Neural cell (in vitro differentiated cells): ENCODE results near the gene CENPE. TPM values are rescaled to one million over a fixed set of nuclear protein-coding genes. Genes with fewer than 3 reads are reported as not detected.

ENCODE experiments used
- H2AFZ ChIP-seq: fragments of 200-600, 300-800 bp; sonication (generic), shearing (Covaris generic); 2 replicates; pipeline ENCODE4 v1.6.0; 2014; ENCODE audit warnings: low read depth, mild to moderate bottlenecking, antibody characterized with exemption, low read length, moderate library complexity
- H3F3A ChIP-seq: fragments of 200-600 bp; shearing (Covaris generic); 2 replicates; pipeline ENCODE4 v1.6.1; 2016; ENCODE audit warnings: mild to moderate bottlenecking, moderate library complexity, mixed read lengths, antibody characterized with exemption, low read length; ENCODE audit not compliant: insufficient read depth, poor library complexity, severe bottlenecking
- H3K27ac ChIP-seq: fragments of 200-600, 300-800 bp; sonication (generic), shearing (Covaris generic); 2 replicates; pipeline ENCODE4 v1.5.1; 2014; ENCODE audit warnings: mild to moderate bottlenecking, low read length, moderate library complexity
- H3K27me3 ChIP-seq: fragments of 300-800, 200-600 bp; sonication (generic), shearing (Covaris generic); 2 replicates; pipeline ENCODE4 v1.6.0; 2014; ENCODE audit warnings: mild to moderate bottlenecking, low read depth, low read length, moderate library complexity; ENCODE audit not compliant: insufficient read depth
- H3K36me3 ChIP-seq: fragments of 300-800, 200-600 bp; sonication (generic), shearing (Covaris generic); 2 replicates; pipeline ENCODE4 v1.5.1; 2014; ENCODE audit warnings: mild to moderate bottlenecking, antibody characterized with exemption, low read length, moderate library complexity; ENCODE audit not compliant: insufficient read depth
- H3K4me2 ChIP-seq: fragments of 300-800, 200-600 bp; sonication (generic), shearing (Covaris generic); 2 replicates; pipeline ENCODE4 v1.6.0; 2014; ENCODE audit warnings: mild to moderate bottlenecking, low read length
- H3K4me3 ChIP-seq: fragments of 300-800, 200-600 bp; sonication (generic), shearing (Covaris generic); 2 replicates; pipeline ENCODE4 v1.5.1; 2014; ENCODE audit warnings: mild to moderate bottlenecking, low read length, moderate library complexity
- H3K79me2 ChIP-seq: fragments of 200-600 bp; shearing (Covaris generic); replicated peaks from 2 replicates; pipeline ENCODE4 v1.6.0; 2014; ENCODE audit warnings: mild to moderate bottlenecking, low read length, moderate library complexity; ENCODE audit not compliant: insufficient read depth
- H3K9ac ChIP-seq: fragments of 300-800, 200-600 bp; sonication (generic), shearing (Covaris generic); 2 replicates; pipeline ENCODE4 v1.6.1; 2016; ENCODE audit warnings: mild to moderate bottlenecking, low read length, mixed read lengths
- H3K9me2 ChIP-seq: fragments of 200-600 bp; shearing (Covaris generic); 2 replicates; pipeline ENCODE4 v1.6.1; 2016; ENCODE audit warnings: mild to moderate bottlenecking, low read length, mixed read lengths; ENCODE audit not compliant: insufficient read depth
- H3K9me3 ChIP-seq: fragments of 200-600, 300-800 bp; sonication (generic), shearing (Covaris generic); 2 replicates; pipeline ENCODE4 v1.6.1; 2016; ENCODE audit warnings: mild to moderate bottlenecking, mixed run types, low read length, moderate library complexity, mixed read lengths
- H4K20me1 ChIP-seq: fragments of 200-600 bp; shearing (Covaris generic); 2 replicates; pipeline ENCODE4 v1.6.1; 2016; ENCODE audit warnings: mild to moderate bottlenecking, mixed run types; ENCODE audit not compliant: insufficient read depth
- CTCF ChIP-seq: fragments of 450-650 bp; IDR thresholded peaks from 2 replicates; pipeline ENCODE4 v1.5.1; 2014; ENCODE audit warnings: antibody characterized with exemption, mild to moderate bottlenecking, moderate library complexity; ENCODE audit not compliant: poor library complexity, severe bottlenecking
- EP300 ChIP-seq: fragments of 450-650 bp; conservative IDR thresholded peaks from 2 replicates; pipeline ENCODE4 v1.6.1; 2014; ENCODE audit warnings: antibody characterized with exemption, mild to moderate bottlenecking, moderate library complexity; ENCODE audit not compliant: poor library complexity, severe bottlenecking
- EZH2 ChIP-seq: fragments of 200-600, 300-800 bp; shearing (Covaris generic), sonication (generic); IDR thresholded peaks from 2 replicates; pipeline ENCODE4 v1.6.1; 2014; ENCODE audit warnings: antibody characterized with exemption, low read length, borderline replicate concordance, mild to moderate bottlenecking; ENCODE audit not compliant: insufficient read depth, poor library complexity, severe bottlenecking
- MXI1 ChIP-seq: fragments of 450-650 bp; conservative IDR thresholded peaks from 2 replicates; pipeline ENCODE4 v1.6.1; 2014; ENCODE audit warnings: antibody characterized with exemption, mild to moderate bottlenecking; ENCODE audit not compliant: poor library complexity, severe bottlenecking
- POLR2AphosphoS5 ChIP-seq: IDR thresholded peaks from 2 replicates; pipeline ENCODE4 v1.6.1; 2012
- RAD21 ChIP-seq: fragments of 450-650 bp; conservative IDR thresholded peaks from 2 replicates; pipeline ENCODE4 v1.6.1; 2014; ENCODE audit warnings: antibody characterized with exemption, mild to moderate bottlenecking, moderate library complexity
- REST ChIP-seq: IDR thresholded peaks from 2 replicates; pipeline ENCODE4 v1.6.1; 2012; ENCODE audit warnings: borderline replicate concordance
- SMC3 ChIP-seq: fragments of 450-650 bp; conservative IDR thresholded peaks from 2 replicates; pipeline ENCODE4 v1.6.1; 2014; ENCODE audit warnings: antibody characterized with exemption, mild to moderate bottlenecking, moderate library complexity; ENCODE audit not compliant: poor library complexity
- TAF1 ChIP-seq: IDR thresholded peaks from 2 replicates; pipeline ENCODE4 v1.6.1; 2012; ENCODE audit warnings: low read depth
- polyA plus RNA-seq: library from polyadenylated mRNA; depleted of rRNA; stranded (reverse); fragments of >200 nt; gene quantifications from 2 replicates; pipeline ENCODE4 v1.2.3, GENCODE V29; 2014

CENPE gene
- polyA plus RNA-seq, 1 donor from 2014 or later, result 1.8 TPM

- no peaks in the 10 kb centered on the region for H4K20me1 ChIP-seq
- H3K9me2 ChIP-seq, result no peaks in the 10 kb centered on the region
- no peak overlapping the region for H3K27ac ChIP-seq
- peaks cover 4% of the 10 kb centered on the region for H3K27me3 ChIP-seq
- TF ChIP-seq EP300 (no peak), EZH2 (no peak), CTCF (no peak), MXI1 (no peak), POLR2AphosphoS5 (no peak), TAF1 (no peak), REST (no peak), SMC3 (no peak), RAD21 (no peak)
- H3K4me3 ChIP-seq, result peak overlapping the region; percentile 82
- H3F3A ChIP-seq, result no peaks in the 10 kb centered on the region
- H3K9ac ChIP-seq, result no peak overlapping the region
- no peaks in the 10 kb centered on the region for H3K79me2 ChIP-seq
- H2AFZ ChIP-seq, result no peak overlapping the region
- no peak overlapping the region for H3K4me2 ChIP-seq
- H3K36me3 ChIP-seq, result no peaks in the 10 kb centered on the region
- no peaks in the 10 kb centered on the region for H3K9me3 ChIP-seq
Observed at GRCh38 chr4:103073792-103074438, 124.2 kb downstream of the CENPE start.

GRCh38 chr4:103067841-103068547, 130.1 kb downstream of the CENPE start:
- Histone ChIP-seq H3K4me3 (no peak overlapping the region), H3K27ac (no peak overlapping the region), H3F3A (no peaks in the 10 kb centered on the region), H3K27me3 (no peaks in the 10 kb centered on the region), H3K36me3 (no peaks in the 10 kb centered on the region), H3K4me2 (no peak overlapping the region), H3K9me3 (no peaks in the 10 kb centered on the region), H2AFZ (no peak overlapping the region), H3K9ac (no peak overlapping the region), H3K79me2 (no peaks in the 10 kb centered on the region), H4K20me1 (no peaks in the 10 kb centered on the region), H3K9me2 (no peaks in the 10 kb centered on the region)
- TF ChIP-seq CTCF, result no peak
- no peak for TF ChIP-seq TAF1
- TF ChIP-seq RAD21, result no peak
- no peak for TF ChIP-seq MXI1
